PC-9 (cell line): ENCODE data around the gene CADM4.

Experiments
- EZH2 ChIP-seq: fragments of 200-600 bp; sonication (generic); IDR thresholded peaks from 2 replicates; pipeline ENCODE4 v1.8.0; 2017; ENCODE audit warnings: antibody characterized with exemption, low read depth
- TF ChIP-seq, protein P1 (sequence below): fragments of 200-600 bp; sonication (generic); conservative IDR thresholded peaks from 2 replicates; pipeline ENCODE4 v1.6.1; 2017; ENCODE audit warnings: mixed run types, antibody characterized with exemption, mild to moderate bottlenecking, moderate library complexity

DNA sequence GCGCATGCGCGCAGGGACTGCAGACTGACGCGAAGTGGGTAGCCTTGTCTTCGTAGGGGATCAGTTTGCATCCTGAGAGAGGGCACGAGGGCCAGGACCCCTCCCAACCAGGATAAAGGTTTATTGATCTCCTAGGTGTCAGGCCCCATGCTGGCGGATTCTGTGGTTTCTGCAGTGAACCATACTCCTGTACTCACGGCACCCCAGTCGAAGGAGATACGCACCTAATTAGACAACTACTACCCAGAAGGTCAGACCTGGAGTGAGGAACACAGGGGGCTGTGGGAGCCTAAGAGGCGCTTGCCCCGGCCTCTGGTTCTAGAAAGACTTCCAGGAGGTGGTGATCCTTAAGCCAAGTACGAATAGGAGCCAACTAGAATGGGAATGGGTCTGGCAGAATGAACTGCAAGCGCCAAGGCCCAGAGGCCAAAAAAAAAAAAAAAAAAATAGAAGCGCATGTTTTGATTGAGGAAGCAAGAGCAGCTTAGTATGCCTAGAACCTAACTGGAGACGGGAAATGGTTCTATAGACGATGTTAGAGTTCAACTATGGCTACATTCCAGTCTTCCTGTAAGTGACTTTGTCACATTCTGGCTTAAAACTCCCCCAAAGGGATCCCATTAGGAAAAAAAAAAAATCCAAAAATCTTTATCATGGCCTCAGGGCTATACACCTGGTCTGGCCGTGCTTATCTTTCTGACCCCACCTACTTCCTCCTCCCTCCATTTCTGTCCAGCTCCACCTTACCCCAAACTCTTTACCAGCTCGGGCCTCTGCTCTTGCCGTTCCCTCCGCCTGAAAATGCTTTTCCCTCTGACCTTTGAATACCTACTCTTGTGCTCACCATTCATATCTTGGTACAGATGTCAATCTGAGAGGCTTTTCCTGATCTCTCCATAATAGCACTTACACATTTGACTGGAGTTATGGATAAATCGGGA is 19.3 kb downstream of the CADM4 start:
- TF ChIP-seq, protein P1, sequence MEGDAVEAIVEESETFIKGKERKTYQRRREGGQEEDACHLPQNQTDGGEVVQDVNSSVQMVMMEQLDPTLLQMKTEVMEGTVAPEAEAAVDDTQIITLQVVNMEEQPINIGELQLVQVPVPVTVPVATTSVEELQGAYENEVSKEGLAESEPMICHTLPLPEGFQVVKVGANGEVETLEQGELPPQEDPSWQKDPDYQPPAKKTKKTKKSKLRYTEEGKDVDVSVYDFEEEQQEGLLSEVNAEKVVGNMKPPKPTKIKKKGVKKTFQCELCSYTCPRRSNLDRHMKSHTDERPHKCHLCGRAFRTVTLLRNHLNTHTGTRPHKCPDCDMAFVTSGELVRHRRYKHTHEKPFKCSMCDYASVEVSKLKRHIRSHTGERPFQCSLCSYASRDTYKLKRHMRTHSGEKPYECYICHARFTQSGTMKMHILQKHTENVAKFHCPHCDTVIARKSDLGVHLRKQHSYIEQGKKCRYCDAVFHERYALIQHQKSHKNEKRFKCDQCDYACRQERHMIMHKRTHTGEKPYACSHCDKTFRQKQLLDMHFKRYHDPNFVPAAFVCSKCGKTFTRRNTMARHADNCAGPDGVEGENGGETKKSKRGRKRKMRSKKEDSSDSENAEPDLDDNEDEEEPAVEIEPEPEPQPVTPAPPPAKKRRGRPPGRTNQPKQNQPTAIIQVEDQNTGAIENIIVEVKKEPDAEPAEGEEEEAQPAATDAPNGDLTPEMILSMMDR: no peak
- no peak for TF ChIP-seq EZH2
